Measurements from ENCODE around the gene CDH5.

The CDH5 gene

GRCh38 chr16:66403531-66404145 is 37.1 kb downstream of the CDH5 start:
- TF ChIP-seq TCF12 (IDR thresholded peaks at IDR 0.05; ENCODE audit: low read depth), result no peak
- no peak for TF ChIP-seq REST (IDR thresholded peaks at IDR 0.05; ENCODE audit: low read depth)
- no peak for TF ChIP-seq TAF1 (IDR thresholded peaks at IDR 0.05; ENCODE audit: low read depth)
- no peak for TF ChIP-seq FOXM1 (IDR thresholded peaks at IDR 0.05; ENCODE audit: borderline replicate concordance, low read depth)
- no peak for TF ChIP-seq USF1 (IDR thresholded peaks at IDR 0.05)
- TF ChIP-seq ZBTB7A (IDR thresholded peaks at IDR 0.05; ENCODE audit: low read depth), result no peak

- TF ChIP-seq ZBTB7A (IDR thresholded peaks at IDR 0.05; ENCODE audit: low read depth) (no peak), NFIC (IDR thresholded peaks at IDR 0.05) (no peak), CEBPB (IDR thresholded peaks at IDR 0.05) (no peak), FOXM1 (IDR thresholded peaks at IDR 0.05; ENCODE audit: borderline replicate concordance, low read depth) (no peak), TEAD4 (IDR thresholded peaks at IDR 0.05) (no peak), EP300 (IDR thresholded peaks at IDR 0.05; ENCODE audit: borderline replicate concordance) (no peak), RAD21 (IDR thresholded peaks at IDR 0.05; ENCODE audit: low read depth) (no peak), EGR1 (IDR thresholded peaks at IDR 0.05) (no peak), CREB1 (IDR thresholded peaks at IDR 0.05; ENCODE audit: low read depth) (no peak), TAF1 (IDR thresholded peaks at IDR 0.05; ENCODE audit: low read depth) (no peak), USF1 (IDR thresholded peaks at IDR 0.05) (no peak), TCF12 (IDR thresholded peaks at IDR 0.05; ENCODE audit: low read depth) (no peak), MAX (IDR thresholded peaks at IDR 0.05) (no peak), YY1 (IDR thresholded peaks at IDR 0.05; ENCODE audit: low read depth) (no peak)
These were observed 38.7 kb downstream of the CDH5 start for GRCh38 chr16:66405057-66405783.

GRCh38 chr16:66406534-66407221 is 40.2 kb downstream of the CDH5 start:
- TF ChIP-seq YY1 (IDR thresholded peaks at IDR 0.05; ENCODE audit: low read depth) (0 out of 2 replicates have a peak, but pooled peaks have one; percentile 20), CEBPB (IDR thresholded peaks at IDR 0.05) (no peak), RAD21 (IDR thresholded peaks at IDR 0.05; ENCODE audit: low read depth) (peak; percentile 97), NFIC (IDR thresholded peaks at IDR 0.05) (peak; percentile 48; the same call in 1 of the 2 replicates), MAX (IDR thresholded peaks at IDR 0.05) (peak; percentile 38; the same call in 1 of the 2 replicates), FOXM1 (IDR thresholded peaks at IDR 0.05; ENCODE audit: borderline replicate concordance, low read depth) (no peak), ZBTB7A (IDR thresholded peaks at IDR 0.05; ENCODE audit: low read depth) (peak; percentile 15; the same call in 1 of the 2 replicates), REST (IDR thresholded peaks at IDR 0.05; ENCODE audit: low read depth) (no peak), EP300 (IDR thresholded peaks at IDR 0.05; ENCODE audit: borderline replicate concordance) (no peak), TCF12 (IDR thresholded peaks at IDR 0.05; ENCODE audit: low read depth) (0 out of 2 replicates have a peak, but pooled peaks have one; percentile 19)

- TF ChIP-seq TAF1 (IDR thresholded peaks at IDR 0.05; ENCODE audit: low read depth) (no peak), TCF12 (IDR thresholded peaks at IDR 0.05; ENCODE audit: low read depth) (no peak), RAD21 (IDR thresholded peaks at IDR 0.05; ENCODE audit: low read depth) (peak; percentile 5; the same call in 1 of the 2 replicates), NFIC (IDR thresholded peaks at IDR 0.05) (no peak), YY1 (IDR thresholded peaks at IDR 0.05; ENCODE audit: low read depth) (no peak), EGR1 (IDR thresholded peaks at IDR 0.05) (no peak), ZBTB7A (IDR thresholded peaks at IDR 0.05; ENCODE audit: low read depth) (no peak), MAX (IDR thresholded peaks at IDR 0.05) (no peak)
These were observed 41.9 kb downstream of the CDH5 start for GRCh38 chr16:66408163-66409048.
